Measurements from ENCODE around the gene TMBIM6.
A peak's percentile ranks its signal among the peaks of the same experiment; 100 is the strongest.

The TMBIM6 gene

GRCh38 chr12:49740930-49741881 is at the start of gene TMBIM6:
TSS of gene TMBIM6 (plus strand) at chr12:49741557. CDS start at chr12:49752494, 10,937 bp downstream.
- Histone ChIP-seq H3K4me3 (peak within 1 kb of the TSS; percentile 94), H3K27ac (peak within 1 kb of the TSS; percentile 97)
- DNase-seq (ENCODE audit: low spot score), result peak; percentile 100
- TF ChIP-seq CTCF (IDR thresholded peaks at IDR 0.05), result peak; percentile 82

GRCh38 chr12:49692851-49693250 is 48.5 kb upstream of the TMBIM6 start:
- Histone ChIP-seq H3K4me3 (no peak overlapping the region), H3K27ac (no peak overlapping the region)
- no peak for TF ChIP-seq CTCF (IDR thresholded peaks at IDR 0.05)
- no peak for DNase-seq (ENCODE audit: low spot score)

- no peak for DNase-seq (ENCODE audit: low spot score)
- H3K27ac ChIP-seq, result peak overlapping the region in 1 of 2 donors; percentile 35
- TF ChIP-seq CTCF (IDR thresholded peaks at IDR 0.05), result no peak
- H3K4me3 ChIP-seq, result no peak overlapping the region
Observed at GRCh38 chr12:49693931-49694444, 47.4 kb upstream of the TMBIM6 start.

GRCh38 chr12:49696723-49697122 is 44.6 kb upstream of the TMBIM6 start:
- Histone ChIP-seq H3K27ac (peak overlapping the region in 1 of 2 donors; percentile 52), H3K4me3 (no peak overlapping the region)
- TF ChIP-seq CTCF (IDR thresholded peaks at IDR 0.05), result no peak
- no peak for DNase-seq (ENCODE audit: low spot score)

- DNase-seq (ENCODE audit: low spot score), result no peak
- H3K4me3 ChIP-seq, result peak overlapping the region; percentile 58
- no peak for TF ChIP-seq CTCF (IDR thresholded peaks at IDR 0.05)
- H3K27ac ChIP-seq, result peak overlapping the region; percentile 64 to 92
Observed at GRCh38 chr12:49697808-49698207, 43.5 kb upstream of the TMBIM6 start.

- peak overlapping the region; percentile 64 to 92 for H3K27ac ChIP-seq
- peak; percentile 85 for DNase-seq (ENCODE audit: low spot score)
- no peak for TF ChIP-seq CTCF (IDR thresholded peaks at IDR 0.05)
- peak overlapping the region; percentile 58 for H3K4me3 ChIP-seq
Observed at GRCh38 chr12:49698619-49699545, 42.5 kb upstream of the TMBIM6 start.
